Loucy (cell line): ENCODE results near the gene TOMM70.

Experiments used
- H2AFZ ChIP-seq: fragments of 200-600 bp; sonication (generic); 2 replicates; pipeline ENCODE4 v1.6.0; 2016; ENCODE audit warnings: antibody characterized with exemption, mild to moderate bottlenecking, low read length, moderate library complexity
- H3F3A ChIP-seq: fragments of 200-600 bp; 2 replicates; pipeline ENCODE4 v1.6.0; 2016; ENCODE audit warnings: antibody characterized with exemption, low read depth, mild to moderate bottlenecking
- H3K27me3 ChIP-seq: fragments of 200-600 bp; sonication (generic); 2 replicates; pipeline ENCODE4 v1.6.1; 2014; ENCODE audit warnings: low read length, mild to moderate bottlenecking; ENCODE audit not compliant: insufficient read depth, poor library complexity, severe bottlenecking
- H3K36me3 ChIP-seq: fragments of 200-600 bp; sonication (generic); 2 replicates; pipeline ENCODE4 v1.6.1; 2016; ENCODE audit warnings: low read length; ENCODE audit not compliant: insufficient read depth
- H3K4me1 ChIP-seq: fragments of 200-600 bp; sonication (generic); 2 replicates; pipeline ENCODE4 v1.5.1; 2014; ENCODE audit warnings: low read length, mild to moderate bottlenecking; ENCODE audit not compliant: insufficient read depth, poor library complexity, severe bottlenecking
- H3K4me2 ChIP-seq: fragments of 200-600 bp; sonication (generic); 2 replicates; pipeline ENCODE4 v1.6.0; 2014; ENCODE audit warnings: antibody characterized with exemption, low read length, low read depth, mild to moderate bottlenecking; ENCODE audit not compliant: poor library complexity, severe bottlenecking
- H3K4me3 ChIP-seq: fragments of 200-600 bp; sonication (generic); 2 replicates; pipeline ENCODE4 v1.5.1; 2014; ENCODE audit warnings: low read length, mild to moderate bottlenecking, mixed read lengths; ENCODE audit not compliant: poor library complexity, severe bottlenecking
- H3K79me2 ChIP-seq: fragments of 200-600 bp; sonication (generic); 2 replicates; pipeline ENCODE4 v1.6.1; 2014; ENCODE audit warnings: low read length; ENCODE audit not compliant: insufficient read depth
- H3K9ac ChIP-seq: fragments of 200-600 bp; sonication (generic); 2 replicates; pipeline ENCODE4 v1.6.0; 2014; ENCODE audit warnings: mild to moderate bottlenecking, low read depth, low read length, moderate library complexity; ENCODE audit not compliant: poor library complexity, severe bottlenecking
- H3K9me2 ChIP-seq: fragments of 200-600 bp; sonication (generic); replicated peaks from 2 replicates; pipeline ENCODE4 v1.6.1; 2016; ENCODE audit warnings: low read depth, low read length, mixed read lengths
- H3K9me3 ChIP-seq: fragments of 200-600 bp; sonication (generic); 2 replicates; pipeline ENCODE4 v1.6.1; 2014; ENCODE audit warnings: mild to moderate bottlenecking, antibody characterized with exemption, low read length, low read depth; ENCODE audit not compliant: insufficient read depth
- H4K20me1 ChIP-seq: fragments of 200-600 bp; sonication (generic); 2 replicates; pipeline ENCODE4 v1.6.0; 2014; ENCODE audit warnings: antibody characterized with exemption, low read length, mild to moderate bottlenecking; ENCODE audit not compliant: insufficient read depth, poor library complexity, severe bottlenecking
- CTCF ChIP-seq: fragments of 200-600 bp; sonication (generic); conservative IDR thresholded peaks from 2 replicates; pipeline ENCODE4 v1.5.1; 2014; ENCODE audit warnings: mild to moderate bottlenecking, antibody characterized with exemption, low read length
- EZH2phosphoT487 ChIP-seq: fragments of 200-600 bp; IDR thresholded peaks from 2 replicates; pipeline ENCODE4 v1.6.1; 2018; ENCODE audit warnings: antibody characterized with exemption, mild to moderate bottlenecking, moderate library complexity, borderline replicate concordance

Gene TOMM70

GRCh38 chr3:100437721-100438622 lies 37.1 kb upstream of the TOMM70 start:
- Histone ChIP-seq H3K79me2 (no peaks in the 10 kb centered on the region), H2AFZ (no peak overlapping the region), H3K9me2 (no peaks in the 10 kb centered on the region), H3K36me3 (no peaks in the 10 kb centered on the region), H3K4me2 (no peak overlapping the region), H3K9ac (no peak overlapping the region), H4K20me1 (no peaks in the 10 kb centered on the region), H3K9me3 (no peaks in the 10 kb centered on the region), H3K27me3 (no peaks in the 10 kb centered on the region), H3K4me3 (no peak overlapping the region), H3K4me1 (peaks cover 24% of the 10 kb centered on the region), H3F3A (no peaks in the 10 kb centered on the region)
- TF ChIP-seq EZH2phosphoT487, result no peak
- no peak for TF ChIP-seq CTCF

GRCh38 chr3:100436951-100437350 lies 36.1 kb upstream of the TOMM70 start:
- Histone ChIP-seq H3K9me2 (no peaks in the 10 kb centered on the region), H3K79me2 (no peaks in the 10 kb centered on the region), H3K9me3 (no peaks in the 10 kb centered on the region), H3F3A (no peaks in the 10 kb centered on the region), H3K36me3 (no peaks in the 10 kb centered on the region), H3K4me2 (no peak overlapping the region), H3K4me1 (peaks cover 24% of the 10 kb centered on the region), H2AFZ (no peak overlapping the region), H3K4me3 (no peak overlapping the region), H3K27me3 (no peaks in the 10 kb centered on the region), H3K9ac (no peak overlapping the region), H4K20me1 (no peaks in the 10 kb centered on the region)
- TF ChIP-seq CTCF (no peak), EZH2phosphoT487 (no peak)

GRCh38 chr3:100429187-100429716 lies 28.4 kb upstream of the TOMM70 start:
- no peaks in the 10 kb centered on the region for H3K9me3 ChIP-seq
- H3K9ac ChIP-seq, result no peak overlapping the region
- H3K79me2 ChIP-seq, result no peaks in the 10 kb centered on the region
- H4K20me1 ChIP-seq, result no peaks in the 10 kb centered on the region
- no peak overlapping the region for H3K4me2 ChIP-seq
- no peaks in the 10 kb centered on the region for H3K9me2 ChIP-seq
- no peak for TF ChIP-seq CTCF
- TF ChIP-seq EZH2phosphoT487, result no peak
- H2AFZ ChIP-seq, result no peak overlapping the region
- no peaks in the 10 kb centered on the region for H3K27me3 ChIP-seq
- H3K4me3 ChIP-seq, result no peak overlapping the region
- no peaks in the 10 kb centered on the region for H3K4me1 ChIP-seq
- no peaks in the 10 kb centered on the region for H3K36me3 ChIP-seq
- no peaks in the 10 kb centered on the region for H3F3A ChIP-seq
